ENCODE measurements around the gene CXCR4.
A peak's percentile ranks its signal among the peaks of the same experiment; 100 is the strongest.
"Not testable (repeated sequence)": the region's sequence is repeated elsewhere in the genome, so short reads cannot be mapped to it uniquely, and the experiment has no call there.

The CXCR4 gene

DNA sequence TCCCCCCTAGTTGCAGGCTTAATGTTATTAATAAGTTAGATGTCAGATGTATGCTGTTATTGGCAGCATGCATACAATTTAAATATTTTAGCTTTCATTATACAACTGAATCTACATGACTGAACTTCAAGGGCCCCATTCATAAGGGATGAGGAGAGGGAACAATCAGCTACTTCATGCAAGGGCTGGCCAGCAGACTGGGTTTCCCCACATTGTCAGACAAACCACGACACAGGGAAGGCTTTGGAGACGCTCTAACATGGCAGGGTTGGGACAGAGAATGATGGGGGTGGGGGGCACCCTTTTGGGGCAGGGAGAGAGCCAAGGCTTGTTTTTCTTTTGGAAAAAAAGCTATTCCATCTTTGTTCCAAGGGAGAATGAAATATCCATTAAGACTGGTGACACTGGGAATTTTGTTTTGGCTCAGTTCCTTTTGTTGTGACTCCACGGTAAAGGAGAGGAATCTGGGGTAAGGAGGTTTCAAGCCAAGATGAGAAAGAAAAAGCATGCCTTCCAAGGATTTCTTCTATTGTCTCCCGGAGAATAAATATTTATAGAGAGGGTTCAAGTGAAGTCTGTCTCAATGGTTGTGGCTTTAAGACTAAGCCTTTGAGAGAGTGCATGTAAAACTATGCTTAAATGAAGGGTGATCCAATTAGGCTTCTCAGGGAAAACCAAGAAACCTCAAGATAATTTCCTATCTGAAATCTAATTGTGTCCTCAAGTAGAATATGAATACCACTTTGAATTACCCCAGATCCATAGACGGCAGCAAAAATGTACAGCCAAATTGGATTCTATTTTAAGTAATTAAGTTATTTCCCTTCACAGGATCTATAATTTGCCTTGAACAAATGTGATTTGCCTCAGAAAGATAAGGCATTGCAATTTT, 5.4 kb downstream of the CXCR4 start:
- peak; percentile 26 for DNase-seq

DNA sequence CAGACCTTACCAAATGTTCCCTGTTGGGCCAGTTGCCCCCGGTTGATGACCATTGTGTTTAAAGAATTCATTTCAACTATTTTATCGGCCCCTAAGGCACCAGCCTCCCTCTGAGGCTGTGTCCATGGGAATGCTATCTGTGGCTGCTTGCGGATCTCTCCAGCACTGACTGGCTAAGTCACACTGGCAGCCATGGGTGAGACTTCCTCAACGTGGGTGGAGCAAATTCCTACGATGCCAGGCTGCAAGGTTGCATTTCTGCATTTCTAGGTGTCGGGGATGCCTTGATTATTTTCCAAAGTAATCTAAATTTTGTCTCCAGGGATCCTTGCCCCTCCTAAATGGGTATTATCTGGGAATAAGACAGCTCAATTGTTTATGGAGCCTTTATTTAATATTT, 6.2 kb downstream of the CXCR4 start:
- no peak for DNase-seq

DNA sequence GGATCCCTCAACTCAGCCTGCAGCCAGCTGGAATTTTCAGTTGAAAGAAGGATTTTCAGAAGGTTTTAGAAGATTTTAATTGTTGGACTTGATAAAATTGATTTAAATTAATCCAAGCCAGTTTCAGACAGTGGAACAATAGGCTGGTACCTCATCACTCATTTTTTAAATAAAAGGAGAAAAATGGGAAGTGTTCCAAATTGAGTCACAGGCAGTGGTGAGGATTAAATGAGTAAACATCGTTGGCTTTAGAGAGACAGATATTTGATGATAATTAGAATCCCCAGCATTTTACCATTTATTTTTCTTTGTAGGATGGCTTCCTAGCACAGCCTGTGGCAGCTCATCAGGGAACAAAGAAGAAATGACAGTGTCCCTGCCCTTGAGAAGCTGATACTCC, 7.4 kb downstream of the CXCR4 start:
- no peak for DNase-seq

DNA sequence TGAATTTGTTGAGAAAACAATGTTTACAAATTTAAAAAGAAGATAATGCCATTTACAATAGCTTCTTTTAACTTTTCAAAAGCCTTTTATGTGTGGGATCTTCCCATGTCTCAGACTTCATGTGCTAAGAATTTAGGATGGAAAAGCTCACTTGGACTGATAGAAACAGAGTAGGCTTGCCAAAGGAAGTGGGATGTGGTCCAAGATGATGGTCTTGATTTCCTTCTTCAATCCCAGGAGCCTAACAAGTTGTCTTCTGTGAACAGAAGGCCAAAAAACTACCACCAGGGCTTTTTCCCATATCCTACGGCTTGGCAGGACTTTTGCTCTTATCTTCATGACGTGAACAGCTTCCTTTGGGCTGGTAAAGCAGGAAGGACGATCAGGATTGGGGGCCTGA, 9.5 kb downstream of the CXCR4 start:
- DNase-seq: no peak

DNA sequence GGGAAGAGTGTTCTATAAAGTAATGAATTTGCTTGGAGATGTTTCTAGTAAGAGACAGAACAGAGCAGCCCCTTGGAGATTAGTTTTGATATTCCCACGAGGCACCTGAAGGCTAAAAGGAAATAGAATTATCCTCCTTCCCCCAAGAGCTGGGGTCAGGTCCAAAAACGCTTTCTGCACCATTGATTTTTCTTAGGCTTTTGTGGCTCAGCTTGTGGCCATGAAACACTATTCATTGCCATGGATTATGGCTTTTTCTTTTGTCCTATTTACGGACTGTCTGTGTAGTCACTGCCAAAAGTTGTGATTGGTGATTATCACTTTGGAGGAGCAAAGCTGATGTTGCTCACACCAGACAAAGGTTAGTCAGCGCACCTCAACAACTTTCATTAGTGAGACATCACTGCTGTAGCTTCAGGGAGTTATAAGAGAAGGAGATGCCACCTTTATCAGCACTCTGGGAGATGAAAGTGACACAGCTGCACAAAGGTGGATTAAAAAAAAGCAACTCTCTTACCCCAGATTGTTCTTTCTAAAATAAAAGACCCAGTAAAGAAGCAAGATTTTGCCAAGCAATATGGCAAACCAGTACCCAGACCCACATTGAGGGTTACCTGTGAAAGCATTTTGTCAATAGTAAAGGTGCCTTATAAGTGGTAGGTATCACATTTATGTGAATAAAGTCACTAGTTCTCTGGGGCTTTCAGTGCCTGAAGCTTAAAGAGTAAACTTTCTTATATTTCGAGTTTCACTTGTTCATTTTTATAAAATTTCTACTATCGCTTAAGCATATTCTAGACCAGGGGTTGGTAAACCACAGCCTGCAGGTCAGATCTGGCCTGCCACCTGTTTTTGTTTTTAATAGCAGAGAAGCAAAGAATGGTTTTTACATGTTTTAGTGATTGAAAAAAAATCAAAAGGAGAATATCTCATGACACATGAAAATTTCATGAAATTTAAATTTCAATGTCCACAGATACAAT, 10.6 kb downstream of the CXCR4 start:
- DNase-seq: no peak

- DNase-seq: no peak
Measured at GRCh38 chr2:136106505-136106904, 11.4 kb downstream of the CXCR4 start.

GRCh38 chr2:136104977-136105376, 13.0 kb downstream of the CXCR4 start:
- no peak for DNase-seq

- DNase-seq: no peak
Measured at GRCh38 chr2:136101042-136101441, 16.9 kb downstream of the CXCR4 start.

- no peak for DNase-seq
Measured at GRCh38 chr2:136098441-136098840, 19.5 kb downstream of the CXCR4 start.

GRCh38 chr2:136093583-136093982, 24.4 kb downstream of the CXCR4 start:
- no peak for DNase-seq

GRCh38 chr2:136091899-136092298, 26.1 kb downstream of the CXCR4 start:
- no peak for DNase-seq

DNA sequence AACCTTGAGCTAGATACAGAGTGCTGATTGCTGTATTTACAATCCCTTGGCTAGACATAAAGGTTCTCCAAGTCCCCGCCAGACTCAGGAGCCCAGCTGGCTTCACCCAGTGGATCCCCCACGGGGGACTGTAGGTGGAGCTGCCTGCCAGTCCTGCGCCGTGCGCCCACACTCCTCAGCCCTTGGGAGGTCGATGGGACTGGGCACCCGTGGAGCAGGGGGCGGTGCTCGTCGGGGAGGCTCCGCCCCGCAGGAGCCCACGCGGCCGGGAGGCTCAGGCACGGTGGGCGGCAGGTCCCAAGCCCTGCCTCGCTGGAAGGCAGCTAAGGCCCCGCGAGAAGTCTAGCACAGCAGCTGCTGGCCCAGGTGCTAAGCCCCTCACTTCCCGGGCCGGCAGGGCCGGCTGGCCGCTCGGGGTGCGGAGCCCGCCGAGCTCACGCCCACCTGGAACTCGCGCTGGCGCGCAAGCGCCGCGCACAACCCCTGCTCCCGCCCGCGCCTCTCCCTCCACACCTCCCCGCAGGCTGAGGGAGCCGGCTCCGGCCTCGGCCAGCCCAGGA, 30.0 kb downstream of the CXCR4 start:
- DNase-seq: not testable (repeated sequence)

- no peak for DNase-seq
Measured at GRCh38 chr2:136086253-136087016, 31.5 kb downstream of the CXCR4 start.

- DNase-seq: no peak
Measured at GRCh38 chr2:136085453-136086209, 32.3 kb downstream of the CXCR4 start.

DNA sequence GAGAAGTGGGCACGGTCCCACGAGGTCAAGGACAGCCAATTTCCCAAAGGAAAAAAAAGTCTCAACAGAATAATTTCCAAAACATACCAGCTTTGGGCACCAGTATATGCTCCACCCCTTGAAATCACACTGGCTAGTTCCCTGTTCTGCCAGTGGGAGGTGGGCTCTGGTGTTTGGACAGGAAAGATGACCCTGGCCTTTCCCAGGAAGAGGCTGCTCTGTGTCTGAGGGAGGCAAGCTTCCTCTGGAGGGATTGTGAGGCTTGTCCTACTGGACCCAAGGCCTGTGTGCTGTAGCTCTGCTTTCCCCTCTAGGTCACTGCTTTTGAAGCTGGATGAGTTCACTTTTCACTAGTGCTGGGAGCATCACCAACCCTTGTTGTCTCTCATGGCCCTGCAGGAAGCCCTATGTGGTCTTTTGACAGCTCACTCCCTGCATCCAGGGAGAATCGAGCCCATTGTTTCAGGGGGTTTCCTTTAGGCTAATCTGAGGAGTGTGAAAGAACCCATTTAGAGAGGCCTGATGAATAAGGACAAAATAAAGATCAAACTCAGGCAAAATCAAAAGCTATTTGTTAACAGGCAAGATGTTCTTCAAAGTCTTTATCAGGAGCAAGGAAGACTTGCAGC, 36.3 kb downstream of the CXCR4 start:
- no peak for DNase-seq

GRCh38 chr2:136080114-136080513, 37.8 kb downstream of the CXCR4 start:
- DNase-seq: no peak

DNA sequence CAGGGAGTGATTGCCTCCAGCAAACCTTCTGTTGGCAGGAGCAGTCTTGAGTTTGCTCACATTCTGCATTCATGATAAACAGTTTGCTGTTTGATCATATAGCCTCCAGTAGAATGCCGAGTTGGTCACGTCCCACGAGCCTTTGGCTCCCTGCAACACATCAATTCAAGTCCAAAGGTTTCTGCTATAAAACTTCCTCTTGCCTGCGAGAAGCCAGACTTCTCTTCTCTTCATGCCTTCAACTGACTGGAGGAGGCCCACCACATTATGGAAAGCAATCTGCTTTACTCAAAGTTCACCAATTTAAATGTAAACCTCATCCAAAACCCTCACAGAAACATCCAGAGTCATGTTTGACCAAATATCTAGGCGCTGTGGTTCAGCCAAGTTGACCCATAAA, 40.8 kb downstream of the CXCR4 start:
- DNase-seq: no peak

DNA sequence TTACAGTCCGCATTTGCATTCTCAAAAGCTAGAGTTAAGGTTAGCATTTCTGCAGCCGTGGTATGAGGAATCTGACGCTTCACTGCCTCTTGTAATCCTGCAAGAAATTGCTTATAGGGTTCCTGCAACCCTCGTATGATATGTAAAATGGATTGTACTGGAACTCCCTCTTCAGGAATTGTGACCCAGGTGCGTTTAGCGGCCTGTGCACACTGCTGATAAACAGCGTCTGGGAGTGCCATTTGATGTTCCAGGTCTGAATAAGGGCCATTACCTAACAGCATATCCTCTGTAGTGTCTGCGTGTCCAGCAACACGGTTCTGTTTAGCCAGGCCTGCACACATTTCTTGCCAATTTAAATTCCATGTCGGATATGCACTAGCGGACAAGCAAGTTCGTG, 42.5 kb downstream of the CXCR4 start:
- DNase-seq: no peak

GRCh38 chr2:136072621-136073020, 45.3 kb downstream of the CXCR4 start:
- DNase-seq: no peak

DNA sequence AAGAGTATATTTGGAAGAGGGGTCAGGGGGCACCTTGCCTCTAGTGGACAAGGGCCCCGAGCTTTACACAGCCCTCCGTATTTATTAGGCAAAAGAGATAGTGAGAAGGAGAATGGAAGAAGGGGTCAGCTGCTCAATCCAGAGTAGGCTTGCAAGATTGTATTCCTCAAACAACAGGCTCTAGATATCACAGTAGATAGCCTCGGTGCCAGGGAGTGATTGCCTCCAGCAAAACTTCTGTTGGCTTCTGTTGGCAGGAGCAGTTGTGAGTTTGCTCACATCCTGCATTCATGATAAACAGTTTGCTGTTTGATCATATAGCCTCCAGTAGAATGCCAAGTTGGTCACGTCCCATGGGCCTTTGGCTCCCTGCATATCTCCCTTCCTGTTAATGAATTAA, 46.1 kb downstream of the CXCR4 start:
- not testable (repeated sequence) for DNase-seq

- no peak for DNase-seq
Measured at GRCh38 chr2:136070913-136071312, 47.0 kb downstream of the CXCR4 start.
